ENCODE results near the gene EGLN2.
"Not testable (repeated sequence)": the region's sequence is repeated elsewhere in the genome, so short reads cannot be mapped to it uniquely, and the experiment has no call there.

The EGLN2 gene

DNA sequence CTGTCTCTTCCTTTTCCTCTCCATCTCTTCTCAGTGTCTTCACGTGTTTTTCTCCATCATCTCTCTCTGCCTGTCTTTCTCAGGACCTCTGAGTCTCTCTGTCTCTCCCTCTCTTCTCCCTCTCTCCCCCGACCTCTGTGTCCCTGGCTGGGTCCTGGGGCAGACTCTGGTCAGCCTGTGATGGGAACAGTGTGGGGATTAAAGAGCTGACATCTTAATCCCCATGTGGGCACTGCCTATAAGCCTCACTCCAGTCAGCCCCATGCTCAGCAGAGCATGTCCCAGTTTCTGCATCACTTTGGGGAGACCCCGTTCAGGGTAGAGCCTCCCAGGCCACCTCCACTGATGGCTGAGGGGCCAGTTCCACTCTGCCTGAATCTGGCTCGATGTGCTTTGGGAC, 16.2 kb downstream of the EGLN2 start:
- no peak for DNase-seq (ENCODE audit: extremely low read depth in 1 of 2, low read depth in 1 of 2)

DNA sequence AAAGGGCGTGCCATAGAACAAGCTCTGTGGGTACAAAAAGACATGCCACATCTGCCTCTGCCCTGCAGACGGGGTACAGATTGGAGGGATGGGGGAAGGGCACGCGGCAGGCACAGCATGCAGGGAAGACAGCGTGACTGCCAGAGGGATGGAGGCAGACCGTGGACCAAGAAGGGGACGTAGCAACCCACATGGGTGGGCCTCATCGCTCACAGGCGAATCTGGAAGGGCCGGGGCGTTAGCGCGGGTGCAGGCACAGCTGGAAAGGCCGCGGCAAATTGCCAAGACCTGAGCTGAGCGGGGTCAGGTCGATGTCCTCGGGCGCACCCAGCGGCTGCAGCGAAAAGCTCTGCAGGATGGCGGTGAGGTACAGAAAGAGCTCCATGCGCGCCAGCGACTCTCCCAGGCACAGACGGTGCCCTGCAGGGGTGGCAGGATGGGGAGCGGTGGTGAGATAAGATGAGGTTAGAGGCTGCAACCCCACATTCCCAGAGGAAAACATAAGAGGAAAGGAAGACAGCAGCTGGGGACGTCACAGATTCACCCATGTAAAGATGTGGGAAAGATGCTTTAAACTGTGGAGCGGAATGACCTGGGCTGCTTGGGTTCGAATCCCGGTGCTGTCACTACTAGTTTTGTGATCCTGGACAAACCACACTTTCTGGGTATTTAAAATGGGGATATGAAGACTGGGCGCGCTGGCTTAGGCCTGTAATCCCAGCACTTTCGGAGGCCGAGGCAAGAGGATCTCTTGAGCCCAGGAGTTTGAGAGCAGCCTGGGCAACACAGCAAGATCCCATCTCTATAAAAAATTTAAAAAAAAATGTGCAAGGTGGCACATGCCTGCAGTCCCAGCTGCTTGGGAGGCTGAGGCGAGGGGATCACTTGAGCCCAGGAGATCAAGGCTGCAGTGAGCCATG, 19.7 kb downstream of the EGLN2 start:
- peak in 1 of 2 donors; percentile 58 for DNase-seq (ENCODE audit: extremely low read depth in 1 of 2, low read depth in 1 of 2)

DNA sequence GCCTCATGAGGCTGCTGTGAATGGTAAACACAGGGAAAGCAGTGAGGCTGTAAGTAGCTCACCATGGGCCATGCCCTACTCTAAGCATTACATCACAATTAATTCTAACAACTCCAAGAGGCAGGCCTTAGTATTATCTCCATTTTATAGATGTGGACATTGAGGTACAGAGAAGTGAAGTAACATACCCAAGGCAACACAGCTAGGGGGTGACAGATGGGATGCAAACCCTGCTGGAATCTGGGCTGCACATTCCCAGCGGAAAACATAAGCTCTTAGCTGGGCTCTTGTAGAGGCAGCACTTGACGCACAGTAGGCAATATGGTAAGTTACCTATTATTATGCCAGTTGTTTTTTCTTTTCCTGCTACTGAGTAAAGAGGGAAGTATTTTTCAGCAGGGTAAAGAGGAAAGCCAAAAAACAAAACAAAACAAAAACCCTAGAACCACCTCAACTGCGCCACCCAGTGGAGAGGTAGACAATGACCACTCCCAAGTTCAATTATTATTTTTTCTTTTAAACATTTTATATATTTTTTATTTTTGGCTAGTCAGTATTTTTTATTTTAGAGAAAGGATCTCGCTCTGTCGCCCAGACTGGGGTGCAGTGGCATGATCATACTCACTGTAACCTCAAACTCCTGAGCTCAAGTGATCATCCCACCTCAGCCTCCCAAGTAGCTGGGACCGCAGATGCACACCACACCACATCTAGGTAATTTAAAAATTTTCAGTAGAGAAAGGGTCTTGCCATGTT, 20.7 kb downstream of the EGLN2 start:
- DNase-seq (ENCODE audit: extremely low read depth in 1 of 2, low read depth in 1 of 2) = not testable (repeated sequence)

DNA sequence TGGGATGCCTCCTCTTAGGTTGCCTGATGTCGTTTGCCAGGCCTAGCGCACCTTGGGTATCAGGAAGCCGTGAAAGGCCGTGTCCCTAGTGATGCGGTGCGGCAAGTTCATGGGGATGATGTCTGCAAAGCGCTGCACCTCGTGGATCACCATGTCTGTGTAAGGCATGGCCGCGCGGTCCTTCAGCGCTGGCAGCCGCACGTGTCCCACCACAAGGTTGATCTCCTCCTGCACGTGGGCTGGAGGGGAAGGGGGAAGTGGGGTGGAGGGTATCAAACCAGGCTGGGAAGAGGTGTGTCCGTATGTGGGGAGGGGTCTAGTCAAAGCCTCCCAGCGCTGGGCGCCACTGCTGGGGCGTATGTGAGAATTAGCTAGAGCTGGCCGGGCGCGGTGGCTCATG, 23.2 kb downstream of the EGLN2 start:
- DNase-seq (ENCODE audit: extremely low read depth in 1 of 2, low read depth in 1 of 2) = no peak

DNA sequence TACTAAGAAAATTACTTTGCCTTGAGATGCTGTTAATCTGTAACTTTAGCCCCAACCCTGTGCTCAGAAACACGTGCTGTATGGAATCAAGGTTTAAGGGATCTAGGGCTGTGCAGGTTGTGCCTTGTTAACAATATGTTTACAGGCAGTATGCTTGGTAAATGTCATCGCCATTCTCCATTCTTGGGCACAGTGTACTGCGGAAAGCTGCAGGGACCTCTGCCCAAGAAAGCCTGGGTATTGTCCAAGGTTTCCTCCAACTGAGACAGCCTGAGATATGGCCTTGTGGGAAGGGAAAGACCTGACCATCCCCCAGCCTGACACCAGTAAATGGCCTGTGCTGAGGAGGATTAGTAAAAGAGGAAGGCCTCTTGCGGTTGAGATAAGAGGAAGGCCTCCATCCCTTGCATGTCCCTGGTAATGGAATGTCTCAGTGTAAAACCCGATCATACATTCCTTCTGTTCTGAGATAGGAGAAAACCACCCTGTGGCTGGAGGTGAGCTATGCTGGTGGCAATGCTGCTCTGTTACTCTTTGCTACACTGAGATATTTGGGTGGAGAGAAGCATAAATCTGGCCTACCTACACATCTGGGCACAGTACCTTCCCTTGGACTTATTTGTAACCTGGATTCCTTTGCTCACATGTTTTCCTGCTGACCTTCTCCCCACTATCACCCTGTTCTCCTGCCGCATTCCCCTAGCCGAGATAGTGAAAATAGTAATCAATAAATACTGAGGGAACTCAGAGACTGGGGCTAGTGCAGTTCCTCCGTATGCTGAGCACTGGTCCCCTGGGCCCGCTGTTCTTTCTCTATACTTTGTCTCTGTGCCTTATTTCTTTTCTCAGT, 23.9 kb downstream of the EGLN2 start:
- not testable (repeated sequence) for DNase-seq (ENCODE audit: extremely low read depth in 1 of 2, low read depth in 1 of 2)

DNA sequence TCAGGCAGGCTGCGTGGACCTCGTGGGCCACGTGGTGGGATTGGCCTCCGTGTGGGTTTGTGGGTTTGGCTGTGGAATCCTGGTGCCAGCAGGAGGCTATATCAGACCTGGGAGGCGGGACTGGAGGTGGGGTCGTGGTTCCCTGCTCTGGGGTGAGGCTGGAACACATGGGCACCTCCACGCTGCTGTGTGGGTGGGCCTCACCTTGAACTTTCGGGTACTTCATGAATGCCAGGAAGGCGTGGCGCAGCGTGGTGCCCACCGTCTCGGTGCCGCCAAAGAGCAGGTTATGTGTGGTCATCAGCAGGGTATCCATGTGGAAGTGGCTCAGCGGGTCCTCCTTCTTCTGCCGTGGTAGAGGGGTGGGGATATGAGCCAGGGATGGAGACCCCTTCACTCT, 25.9 kb downstream of the EGLN2 start:
- DNase-seq (ENCODE audit: extremely low read depth in 1 of 2, low read depth in 1 of 2) = not testable (repeated sequence)

DNA sequence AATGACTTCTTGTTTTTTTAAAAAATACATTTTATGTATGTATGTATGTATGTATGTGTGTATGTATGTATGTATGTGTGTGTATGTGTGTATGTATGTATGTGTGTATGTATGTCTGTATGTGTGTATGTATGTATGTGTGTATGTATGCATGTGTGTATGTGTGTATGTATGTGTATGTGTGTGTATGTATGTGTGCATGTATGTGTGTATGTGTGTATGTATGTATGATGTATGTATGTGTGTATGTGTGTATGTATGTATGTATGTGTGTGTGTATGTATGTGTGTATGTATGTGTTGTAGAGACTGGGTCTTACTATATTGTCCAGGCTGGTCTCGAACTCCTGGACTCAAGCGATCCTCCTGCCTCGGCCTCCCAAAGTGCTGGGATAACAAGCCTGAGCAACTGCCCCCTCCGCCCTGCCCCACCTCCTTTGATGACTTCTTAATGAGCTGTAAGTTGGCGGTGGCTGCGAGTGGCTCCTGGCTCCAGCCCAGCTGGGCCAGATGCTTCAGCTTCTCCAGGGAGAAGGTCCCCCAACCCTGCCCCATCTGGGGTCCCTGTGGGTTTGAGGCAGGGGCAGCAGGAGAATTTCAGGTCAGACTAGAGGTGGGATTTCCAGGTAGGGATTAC, 26.6 kb downstream of the EGLN2 start:
- DNase-seq (ENCODE audit: extremely low read depth in 1 of 2, low read depth in 1 of 2) = not testable (repeated sequence)

DNA sequence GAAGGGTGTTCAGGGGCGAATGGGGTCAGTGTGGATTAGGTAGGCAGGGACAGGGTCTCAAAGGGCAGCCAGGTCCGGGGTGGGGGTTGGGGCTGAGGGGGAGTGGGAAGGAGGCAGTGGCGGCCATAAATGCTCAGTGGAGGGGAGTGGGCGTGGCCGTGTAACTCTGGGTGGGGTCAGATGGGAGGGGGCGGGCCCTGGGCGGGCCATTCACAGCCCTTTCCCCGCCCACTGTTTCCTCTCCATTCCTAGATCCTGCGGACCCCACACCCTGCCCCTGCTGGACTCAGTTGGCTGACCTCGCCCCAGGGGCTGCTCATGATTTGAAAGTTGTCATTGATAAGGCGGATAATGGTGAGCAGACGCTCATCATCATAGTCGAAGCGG, 27.3 kb downstream of the EGLN2 start:
- not testable (repeated sequence) for DNase-seq (ENCODE audit: extremely low read depth in 1 of 2, low read depth in 1 of 2)

DNA sequence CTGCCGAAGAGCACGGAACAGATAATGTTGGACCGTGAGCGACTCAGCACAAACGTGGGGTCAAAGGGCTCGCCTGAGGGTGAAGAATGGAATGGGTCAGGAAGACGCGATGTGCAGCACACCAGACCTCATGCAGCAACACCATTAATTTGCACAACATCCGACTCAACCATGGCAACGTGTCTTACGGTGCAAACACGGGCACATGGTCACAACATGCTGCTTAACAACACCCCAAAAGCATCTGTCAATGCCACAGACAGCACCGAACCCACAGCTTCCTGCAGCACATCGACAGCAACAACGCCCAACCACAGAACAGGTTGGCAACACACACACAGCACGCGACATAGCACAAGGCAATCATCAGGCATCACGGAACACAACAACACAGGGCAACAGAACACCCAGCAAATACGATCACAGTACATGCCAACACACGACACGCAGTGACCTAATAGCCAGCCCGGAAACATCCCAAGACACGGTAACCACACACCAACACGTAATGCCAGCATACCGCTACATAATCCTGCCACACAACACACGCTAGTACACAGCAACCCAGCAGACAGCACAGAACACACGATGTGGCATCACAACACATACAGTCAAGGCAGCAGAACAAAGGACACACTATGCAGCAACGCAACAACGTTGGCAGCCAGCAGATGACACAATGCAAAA, 27.9 kb downstream of the EGLN2 start:
- not testable (repeated sequence) for DNase-seq (ENCODE audit: extremely low read depth in 1 of 2, low read depth in 1 of 2)

DNA sequence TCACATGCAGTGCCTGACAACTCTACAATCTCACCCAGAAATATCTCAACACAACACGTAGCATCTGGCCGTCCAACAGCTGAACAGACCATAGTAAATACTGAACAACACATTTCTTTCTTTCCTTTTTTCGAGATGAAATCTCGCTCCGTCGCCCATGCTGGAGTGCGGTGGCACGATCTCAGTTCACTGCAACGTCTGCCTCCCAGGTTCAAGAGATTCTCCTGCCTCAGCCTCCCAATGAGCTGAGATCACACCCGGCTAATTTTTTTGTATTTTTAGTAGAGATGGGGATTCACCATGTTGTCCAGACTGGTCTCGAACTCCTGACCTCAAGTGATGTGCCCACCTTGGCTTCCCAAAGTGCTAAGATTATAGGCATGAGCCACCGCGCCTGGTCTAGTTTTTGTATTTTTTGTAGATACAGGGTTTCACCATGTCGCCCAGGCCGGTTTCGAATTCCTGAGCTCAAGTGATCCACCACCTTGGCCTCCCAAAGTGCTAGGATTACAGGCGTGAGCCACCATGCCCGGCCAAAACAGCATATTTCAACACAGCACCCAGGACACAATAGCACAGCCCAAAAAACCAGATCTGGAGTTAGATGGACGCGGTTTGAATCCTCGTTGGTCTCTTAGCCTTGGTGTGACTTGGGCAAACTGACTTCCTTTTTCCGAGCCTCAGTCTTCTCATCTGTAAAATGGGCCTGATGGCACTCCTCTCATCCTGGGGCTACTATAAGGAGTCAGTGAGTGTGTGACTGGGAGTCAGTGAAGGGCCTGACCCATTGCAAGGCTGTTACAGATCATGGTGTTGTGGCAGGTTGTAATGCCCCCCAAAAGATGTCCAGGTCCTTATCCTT, 28.6 kb downstream of the EGLN2 start:
- DNase-seq (ENCODE audit: extremely low read depth in 1 of 2, low read depth in 1 of 2) = no peak

DNA sequence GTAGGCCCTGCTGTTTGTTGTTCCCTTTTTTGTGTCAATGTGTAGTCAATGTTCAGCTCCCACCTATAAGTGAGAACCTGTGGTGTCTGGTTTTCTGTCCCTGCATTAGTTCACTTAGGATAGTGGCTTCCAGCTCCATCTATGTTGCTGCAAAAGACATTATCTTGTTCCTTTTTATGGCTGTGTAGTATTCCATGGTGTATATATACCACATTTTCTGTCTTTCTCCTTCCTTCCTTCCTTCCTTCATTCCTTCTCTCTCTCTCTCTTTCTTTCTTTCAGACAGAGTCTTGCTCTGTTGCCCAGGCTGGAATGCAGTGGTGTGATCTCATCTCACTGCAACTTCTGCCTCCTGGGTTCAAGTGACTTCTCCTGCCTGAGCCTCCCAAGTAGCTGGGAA, 30.2 kb downstream of the EGLN2 start:
- no peak for DNase-seq (ENCODE audit: extremely low read depth in 1 of 2, low read depth in 1 of 2)

DNA sequence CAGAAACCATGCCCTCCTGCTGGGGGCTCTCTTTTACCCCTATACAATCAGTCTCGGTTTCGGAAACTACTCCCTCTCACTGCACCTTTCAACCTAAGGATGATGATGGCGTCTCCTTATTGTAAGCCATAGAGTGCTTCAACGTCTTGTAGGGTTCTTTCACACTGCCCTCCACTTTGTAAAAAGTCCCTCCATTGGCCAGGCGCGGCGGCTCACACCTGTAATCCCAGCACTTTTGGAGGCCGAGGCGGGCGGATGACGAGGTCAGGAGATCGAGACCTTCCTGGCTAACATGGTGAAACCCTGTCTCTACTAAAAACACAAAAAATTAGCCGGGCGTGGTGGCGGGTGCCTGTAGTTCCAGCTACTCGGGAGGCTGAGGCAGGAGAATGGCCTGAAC, 31.8 kb downstream of the EGLN2 start:
- DNase-seq (ENCODE audit: extremely low read depth in 1 of 2, low read depth in 1 of 2) = not testable (repeated sequence)

DNA sequence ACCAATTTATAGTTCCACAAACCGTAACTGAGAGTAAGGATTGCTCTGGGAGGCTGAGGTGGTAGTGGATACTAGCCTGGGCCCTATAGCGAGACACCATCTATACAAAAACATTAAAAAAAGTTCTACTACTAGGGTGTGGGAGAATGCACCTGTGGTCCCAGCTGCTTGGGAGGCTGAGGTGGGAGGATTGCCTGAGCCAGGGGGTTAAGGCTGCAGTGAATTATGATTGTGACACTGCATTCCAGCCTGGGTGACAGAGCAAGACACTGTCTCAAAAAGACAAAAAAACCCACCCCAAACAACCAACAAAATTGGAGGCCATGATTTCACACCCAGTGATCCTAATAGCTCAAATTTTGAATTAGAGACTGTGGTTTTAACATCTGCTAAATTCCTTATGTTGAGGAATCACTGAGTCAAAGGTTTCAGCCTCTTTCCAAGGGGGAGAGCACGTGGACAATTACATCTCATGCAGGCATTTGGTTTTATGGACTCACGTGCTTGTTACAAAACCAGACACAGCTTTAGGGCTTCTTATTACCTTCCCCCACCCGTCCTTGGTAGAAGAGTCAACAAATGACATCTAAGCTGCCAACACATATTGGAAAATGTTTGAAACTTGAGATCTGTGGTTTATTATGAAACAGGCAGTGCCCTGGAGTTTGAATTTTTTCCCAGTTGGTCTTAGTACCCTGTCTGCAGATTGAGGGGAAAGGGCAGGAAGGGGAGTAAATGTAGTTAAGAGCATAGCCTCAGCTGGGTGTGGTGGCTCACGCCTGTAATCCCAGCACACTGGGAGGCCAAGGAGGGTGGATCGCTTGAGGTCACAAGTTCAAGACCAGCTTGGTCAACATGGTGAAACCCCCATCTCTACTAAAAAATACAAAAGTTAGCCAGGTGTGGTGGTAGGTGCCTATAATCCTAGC, 32.8 kb downstream of the EGLN2 start:
- DNase-seq (ENCODE audit: extremely low read depth in 1 of 2, low read depth in 1 of 2) = no peak

DNA sequence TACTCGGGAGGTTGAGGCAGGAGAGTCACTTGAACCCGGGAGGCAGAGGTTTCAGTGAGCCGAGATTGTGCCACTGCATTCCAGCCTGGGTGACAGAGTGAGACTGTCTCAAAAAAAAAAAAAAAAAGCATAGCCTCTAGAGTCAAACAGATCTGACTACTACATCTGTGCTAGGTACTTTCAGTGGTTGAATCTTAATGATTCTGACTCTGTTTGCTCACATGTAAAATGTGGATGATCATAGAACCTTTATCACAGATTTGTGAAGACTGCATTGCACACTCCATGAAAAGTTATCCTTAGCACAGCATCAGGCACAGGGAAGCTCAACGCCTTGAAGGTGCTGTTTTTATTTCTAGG, 33.4 kb downstream of the EGLN2 start:
- DNase-seq (ENCODE audit: extremely low read depth in 1 of 2, low read depth in 1 of 2) = not testable (repeated sequence)

DNA sequence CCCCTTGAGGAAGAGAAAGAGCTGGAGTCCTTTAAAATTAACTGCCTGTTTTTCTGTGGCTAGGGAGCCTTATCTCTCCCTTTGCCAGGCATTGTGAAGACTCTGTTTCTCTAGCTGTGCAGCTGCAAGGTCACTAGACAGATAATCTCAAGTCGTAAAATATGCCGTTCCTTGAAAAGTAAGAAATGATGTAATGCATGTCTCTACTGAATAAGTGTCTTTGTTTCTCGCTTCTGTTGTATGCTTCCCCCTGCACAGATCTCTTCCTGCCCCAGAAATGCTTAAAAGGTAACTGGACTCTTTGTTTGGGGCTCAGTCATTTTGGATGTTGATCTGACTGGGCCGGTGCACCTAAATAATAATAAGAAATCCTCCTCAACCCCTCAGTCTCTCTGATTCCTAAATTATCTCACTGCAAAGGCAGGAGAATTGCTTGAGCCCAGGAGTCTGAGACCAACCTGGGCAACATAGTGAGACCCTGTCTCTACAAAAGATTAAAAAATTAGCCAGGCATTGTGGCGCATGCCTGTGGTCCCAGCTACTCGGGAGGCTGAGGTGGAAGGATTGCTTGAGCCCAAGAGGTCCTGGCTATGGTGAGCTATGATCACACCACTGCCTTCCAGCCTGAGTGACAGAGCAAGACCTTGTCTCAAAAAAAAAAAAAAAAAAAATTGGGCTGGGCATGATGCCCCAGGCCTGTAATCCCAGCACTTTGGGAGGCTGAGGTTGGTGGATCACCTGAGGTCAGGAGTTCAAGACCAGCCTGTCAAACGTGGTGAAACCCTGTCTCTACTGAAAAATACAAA, 34.9 kb downstream of the EGLN2 start:
- DNase-seq (ENCODE audit: extremely low read depth in 1 of 2, low read depth in 1 of 2) = not testable (repeated sequence)

DNA sequence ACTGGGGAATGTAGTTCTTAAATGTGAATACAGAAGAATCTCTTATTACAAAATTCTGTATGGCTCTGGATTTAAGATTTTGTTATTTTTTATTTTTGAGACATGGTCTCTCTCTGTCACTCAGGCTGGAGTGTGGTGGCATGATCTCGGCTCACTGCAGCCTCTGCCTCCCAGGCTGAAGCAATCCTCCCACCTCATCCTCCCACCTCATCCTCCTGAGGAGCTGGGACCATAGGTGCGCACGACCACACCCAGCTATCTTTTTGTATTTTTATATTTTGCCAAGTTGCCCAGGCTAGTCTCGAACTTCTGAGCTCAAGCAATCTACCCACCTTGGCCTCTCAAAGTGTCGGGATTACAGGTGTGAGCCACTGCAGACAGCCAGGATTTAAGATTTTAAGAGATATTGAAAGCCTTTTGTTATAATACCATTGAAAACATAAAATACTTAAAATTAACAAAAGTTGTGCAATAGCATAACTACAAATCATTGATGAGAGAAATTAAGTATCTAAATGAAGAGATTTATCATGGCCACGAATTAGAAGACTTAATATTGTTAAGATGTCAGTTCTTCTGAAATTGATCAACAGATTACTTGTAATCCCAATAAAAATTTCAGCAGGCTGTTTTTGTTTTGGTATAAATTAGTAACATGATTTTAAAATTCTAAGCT, 37.9 kb downstream of the EGLN2 start:
- DNase-seq (ENCODE audit: extremely low read depth in 1 of 2, low read depth in 1 of 2) = no peak

DNA sequence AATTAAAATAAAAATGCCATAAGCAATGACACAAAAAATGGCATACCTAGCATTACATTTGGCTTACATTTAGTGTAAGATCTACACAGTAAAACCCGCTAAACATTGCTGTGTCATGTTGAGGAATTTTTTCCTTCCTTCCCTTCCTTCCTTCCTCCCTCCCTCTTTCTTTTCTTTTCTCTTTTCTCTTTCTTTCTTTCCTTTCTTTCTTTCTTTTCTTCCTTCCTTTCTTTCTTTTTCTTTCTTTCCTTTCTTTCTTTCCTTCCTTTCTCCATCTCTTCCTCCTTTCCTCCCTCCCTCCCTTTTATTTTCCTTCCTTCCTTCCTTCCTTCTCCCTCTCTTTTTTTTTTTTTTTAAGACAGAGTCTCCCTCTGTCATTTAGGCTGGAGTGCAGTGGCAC, 39.5 kb downstream of the EGLN2 start:
- not testable (repeated sequence) for DNase-seq (ENCODE audit: extremely low read depth in 1 of 2, low read depth in 1 of 2)

All from stimulated activated CD8-positive, alpha-beta memory T cell treated with anti-CD3 and anti-CD28 coated beads, Interleukin-7, amount 100 ng/mL, for 48 hours (primary cell).